Measurements from ENCODE around the gene LPP.

LPP gene

DNA sequence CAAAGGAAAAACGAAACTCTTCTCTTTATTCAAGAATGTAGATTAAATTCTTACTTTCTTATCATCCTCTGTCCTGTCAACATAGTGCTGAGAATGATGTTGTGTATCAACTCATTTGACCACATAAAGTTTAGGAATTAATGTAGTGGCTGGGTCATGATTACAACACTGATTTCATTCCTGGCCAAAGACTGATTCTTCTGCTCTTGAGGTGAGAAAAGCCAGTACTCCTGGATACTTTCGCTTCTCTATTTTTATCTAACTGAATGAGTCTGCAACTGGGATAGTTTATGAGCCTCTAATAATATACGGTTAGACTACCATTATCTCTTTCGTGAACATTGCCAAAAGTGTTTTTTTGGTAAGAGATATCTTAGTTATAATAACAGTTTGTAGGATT, 173.0 kb downstream of the LPP start:
- TF ChIP-seq POLR2A (IDR thresholded peaks at IDR 0.05; ENCODE audit: low read length) (no peak), GATA1 (IDR thresholded peaks at IDR 0.05; ENCODE audit: low read depth, low read length) (no peak)
- DNase-seq = no peak

DNA sequence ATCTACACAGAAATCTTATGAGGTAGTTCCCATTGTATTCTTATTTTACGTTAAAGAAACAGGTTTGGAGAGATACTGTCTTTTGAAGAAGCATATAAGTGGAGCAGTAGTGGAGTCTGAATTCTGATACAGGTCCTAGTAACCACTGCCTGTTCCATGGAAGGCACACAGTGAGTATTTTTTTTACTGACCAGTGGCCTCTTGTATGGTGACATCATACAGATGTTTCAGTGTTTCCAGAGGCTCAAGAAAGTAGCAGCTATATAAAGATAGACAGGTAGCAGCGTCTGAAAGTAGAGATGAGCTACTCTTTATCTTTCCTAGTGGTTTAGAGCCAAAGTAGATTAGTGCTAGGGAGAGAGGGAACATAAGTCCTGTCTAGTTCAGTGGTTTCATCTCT, 173.5 kb downstream of the LPP start:
- DNase-seq = no peak
- TF ChIP-seq POLR2A (IDR thresholded peaks at IDR 0.05; ENCODE audit: low read length) (no peak), GATA1 (IDR thresholded peaks at IDR 0.05; ENCODE audit: low read depth, low read length) (no peak)

DNA sequence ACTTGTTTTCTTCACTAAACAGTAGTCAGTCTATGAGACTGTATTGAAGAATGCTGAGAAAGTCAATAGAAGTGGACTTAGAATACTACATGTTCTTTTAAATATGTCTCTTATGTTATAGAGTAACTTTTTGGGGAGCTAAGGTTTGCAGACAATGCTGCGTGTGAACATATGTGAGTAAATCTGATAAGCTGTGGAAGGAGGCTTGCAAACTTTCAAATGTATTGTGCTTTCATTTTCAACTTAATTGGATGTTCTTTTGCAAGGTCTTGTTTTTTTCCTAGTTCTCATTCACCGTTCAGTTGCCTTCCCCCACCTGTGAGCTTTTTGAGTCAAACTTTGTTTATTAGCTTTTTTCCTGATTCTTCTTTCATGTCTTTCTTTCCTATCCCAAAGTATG, 176.2 kb downstream of the LPP start:
- no peak for TF ChIP-seq GATA1 (IDR thresholded peaks at IDR 0.05; ENCODE audit: low read depth, low read length)
- TF ChIP-seq POLR2A (IDR thresholded peaks at IDR 0.05; ENCODE audit: low read length) = no peak
- no peak for DNase-seq

DNA sequence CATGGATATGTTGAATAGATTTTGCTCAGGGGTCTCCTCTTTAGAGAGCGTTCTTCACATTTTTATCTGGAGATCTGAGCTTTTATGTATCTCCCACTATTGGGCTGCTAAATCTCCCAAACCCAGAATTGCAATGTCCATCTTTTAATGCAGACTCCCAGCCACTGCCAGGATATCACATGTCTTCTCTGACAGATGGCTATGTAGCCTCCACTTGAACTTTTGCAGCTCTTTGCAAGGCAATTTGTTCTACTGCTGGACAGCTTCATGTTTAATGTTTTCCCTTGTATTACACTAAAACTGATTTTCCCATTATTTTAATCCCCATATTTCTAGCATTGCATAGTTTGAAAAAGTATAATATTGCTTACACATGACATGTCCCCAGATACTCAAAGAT, 177.2 kb downstream of the LPP start:
- no peak for DNase-seq
- no peak for TF ChIP-seq GATA1 (IDR thresholded peaks at IDR 0.05; ENCODE audit: low read depth, low read length)

DNA sequence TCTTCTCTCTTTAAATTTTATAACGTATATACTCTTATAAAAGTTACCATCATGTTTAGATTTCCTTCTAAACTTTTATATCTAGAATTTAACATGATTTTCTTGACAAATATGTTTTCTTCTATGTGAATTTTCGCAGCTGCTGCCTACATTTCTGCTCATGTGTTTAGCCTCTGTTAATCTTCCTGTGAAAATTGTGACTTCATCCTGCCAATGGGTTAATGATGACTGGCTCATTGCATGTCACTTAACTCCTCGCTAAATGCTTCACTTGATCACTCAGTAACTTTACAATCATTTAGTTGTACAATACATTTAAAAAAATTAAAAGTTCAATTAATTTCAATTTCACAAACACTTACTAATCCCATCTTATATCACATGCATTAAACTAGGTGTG, 178.1 kb downstream of the LPP start:
- DNase-seq = no peak
- no peak for TF ChIP-seq POLR2A (IDR thresholded peaks at IDR 0.05; ENCODE audit: low read length)
- TF ChIP-seq GATA1 (IDR thresholded peaks at IDR 0.05; ENCODE audit: low read depth, low read length) = no peak

DNA sequence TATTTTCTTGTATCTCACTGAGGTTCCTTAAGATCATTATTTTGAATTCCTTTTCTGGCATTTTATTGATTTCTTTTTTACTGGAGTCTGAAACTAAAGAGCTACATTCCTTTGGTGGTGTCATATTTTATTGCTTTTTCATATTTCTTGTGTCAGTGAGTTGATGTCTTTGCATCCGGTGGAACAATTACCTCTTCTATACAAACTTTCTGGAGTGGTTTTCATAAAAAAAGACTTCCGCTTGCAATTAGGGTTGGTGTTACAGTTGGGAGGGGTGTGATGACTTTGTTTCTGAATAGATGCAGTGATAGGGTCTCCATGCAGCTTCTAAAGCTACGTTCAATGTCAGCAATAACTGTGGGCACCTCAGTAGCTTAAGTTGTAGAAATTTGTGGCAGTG, 181.7 kb downstream of the LPP start:
- no peak for DNase-seq
- no peak for TF ChIP-seq GATA1 (IDR thresholded peaks at IDR 0.05; ENCODE audit: low read depth, low read length)
- TF ChIP-seq POLR2A (IDR thresholded peaks at IDR 0.05; ENCODE audit: low read length) = no peak

DNA sequence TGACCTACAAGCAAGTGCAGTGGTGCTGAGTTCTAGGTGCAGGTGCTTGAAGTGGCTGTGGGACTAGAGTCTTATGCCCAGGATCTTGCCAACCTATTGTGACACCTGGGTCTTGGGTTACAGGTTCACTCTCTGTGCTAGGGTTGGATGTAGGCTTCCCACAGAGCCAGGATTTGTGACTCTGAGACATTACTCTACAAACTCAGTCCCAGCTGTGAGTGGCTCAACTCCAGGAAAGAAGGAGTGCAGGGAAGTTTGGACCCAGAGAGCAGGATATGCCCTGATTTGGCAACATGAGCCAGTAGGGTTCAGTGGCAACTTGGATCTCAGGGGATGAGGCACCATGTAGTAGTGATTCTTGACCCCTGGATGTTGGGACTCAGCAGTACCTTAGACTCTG, 182.2 kb downstream of the LPP start:
- DNase-seq = no peak
- no peak for TF ChIP-seq POLR2A (IDR thresholded peaks at IDR 0.05; ENCODE audit: low read length)
- TF ChIP-seq GATA1 (IDR thresholded peaks at IDR 0.05; ENCODE audit: low read depth, low read length) = no peak

DNA sequence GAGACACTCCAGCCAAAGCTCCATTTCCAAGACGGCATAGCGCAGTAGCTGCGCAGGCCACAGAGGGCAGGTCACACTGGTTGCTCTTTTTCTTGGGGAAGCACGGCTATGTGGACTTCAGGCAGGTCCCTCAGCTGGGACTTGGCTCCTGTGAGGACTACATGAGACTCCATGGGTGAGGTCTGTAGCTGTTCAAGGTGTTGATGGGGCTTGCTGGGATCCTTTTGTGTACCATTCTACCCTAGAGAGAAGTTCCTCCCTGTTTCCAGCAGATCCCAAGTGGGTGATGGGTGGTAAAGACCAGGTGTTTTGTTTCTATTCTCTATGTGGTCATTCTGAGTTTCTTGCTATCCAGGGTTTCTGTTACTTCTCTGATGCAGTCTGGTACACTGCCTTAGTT, 183.3 kb downstream of the LPP start:
- no peak for TF ChIP-seq POLR2A (IDR thresholded peaks at IDR 0.05; ENCODE audit: low read length)
- TF ChIP-seq GATA1 (IDR thresholded peaks at IDR 0.05; ENCODE audit: low read depth, low read length) = no peak

DNA sequence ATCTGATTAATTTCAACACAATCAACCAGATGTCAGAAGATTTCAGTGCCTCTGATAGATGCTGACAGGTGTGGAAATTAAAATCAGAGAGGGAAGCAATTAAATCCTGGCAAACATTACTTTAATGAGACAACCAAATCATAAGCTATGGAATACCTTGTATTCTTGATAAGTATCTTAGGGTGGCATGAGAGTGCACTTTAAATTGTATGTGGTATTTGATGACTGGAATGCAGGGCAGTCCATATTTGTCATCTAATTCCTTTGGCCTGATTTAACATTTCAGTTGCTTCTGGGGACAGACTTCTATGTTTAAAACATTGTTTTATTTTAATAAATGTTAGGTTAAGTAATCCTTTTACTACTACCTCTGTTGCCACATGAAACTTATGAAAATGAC, 184.1 kb downstream of the LPP start:
- TF ChIP-seq POLR2A (IDR thresholded peaks at IDR 0.05; ENCODE audit: low read length) = no peak
- TF ChIP-seq GATA1 (IDR thresholded peaks at IDR 0.05; ENCODE audit: low read depth, low read length) = no peak
- no peak for DNase-seq

More for the DNA sequence above, 183.3 kb downstream of the LPP start:
- DNase-seq = no peak

DNA sequence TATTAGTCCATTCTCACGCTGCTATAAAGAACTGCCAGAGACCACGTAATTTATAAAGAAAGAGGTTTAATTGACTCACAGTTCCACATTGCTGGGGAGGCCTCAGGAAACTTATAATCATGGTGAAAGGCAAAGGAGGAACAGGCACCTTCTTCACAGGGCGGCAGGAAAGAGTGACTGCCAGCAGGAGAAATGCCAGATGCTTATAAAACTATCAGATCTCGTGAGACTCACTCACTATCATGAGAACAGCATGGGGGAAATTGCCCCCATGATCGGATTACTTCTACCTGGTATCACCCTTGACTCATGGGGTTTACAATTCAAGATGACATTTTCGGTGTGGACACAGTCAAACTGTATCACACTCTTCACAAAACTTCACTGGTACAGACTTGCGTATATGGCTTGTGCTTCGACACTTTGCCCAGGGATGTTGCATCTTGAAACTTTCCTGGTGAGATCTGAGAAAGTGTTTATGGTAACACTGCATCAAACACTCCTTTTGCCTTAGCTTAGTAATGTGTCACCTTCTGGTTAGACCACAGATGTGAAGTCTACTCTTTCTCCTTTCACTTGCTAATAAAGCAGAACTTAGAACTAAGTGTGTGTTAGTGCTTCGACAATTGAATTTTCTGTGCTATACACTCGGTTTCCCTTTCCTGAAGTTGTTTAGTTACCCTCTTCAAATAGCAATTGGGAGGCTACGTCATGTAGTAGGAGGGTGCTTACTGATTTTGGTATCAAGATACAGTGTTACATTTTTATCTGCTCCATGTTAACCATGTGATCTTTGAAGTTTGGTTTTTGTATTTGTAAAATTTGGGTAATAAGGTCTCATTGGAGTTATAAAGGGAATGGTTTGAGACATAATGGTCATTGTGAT, 185.7 kb downstream of the LPP start:
- no peak for DNase-seq

DNA sequence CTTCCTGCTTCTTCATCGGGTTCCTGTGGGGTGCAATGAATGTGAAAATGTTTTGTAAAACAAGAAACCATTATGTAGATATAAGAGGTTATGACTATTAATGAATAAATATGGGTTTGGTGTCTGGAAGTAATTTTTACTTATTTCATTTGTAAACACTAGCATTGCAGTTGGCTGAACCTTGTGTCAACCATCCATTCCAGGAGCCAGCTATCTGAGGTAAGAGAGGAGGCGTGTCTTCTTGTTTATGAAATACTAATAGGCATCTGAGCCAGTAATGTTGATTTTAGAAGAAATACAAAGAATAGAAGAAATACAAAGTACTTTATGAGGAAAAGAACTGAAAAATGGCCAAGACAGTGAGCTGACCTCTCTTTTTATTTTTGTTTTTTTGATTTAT, 187.5 kb downstream of the LPP start:
- TF ChIP-seq GATA1 (IDR thresholded peaks at IDR 0.05; ENCODE audit: low read depth, low read length) (no peak), POLR2A (IDR thresholded peaks at IDR 0.05; ENCODE audit: low read length) (no peak)
- DNase-seq = no peak

More for the DNA sequence above, 185.7 kb downstream of the LPP start:
- TF ChIP-seq POLR2A (IDR thresholded peaks at IDR 0.05; ENCODE audit: low read length) (no peak), GATA1 (IDR thresholded peaks at IDR 0.05; ENCODE audit: low read depth, low read length) (no peak)

DNA sequence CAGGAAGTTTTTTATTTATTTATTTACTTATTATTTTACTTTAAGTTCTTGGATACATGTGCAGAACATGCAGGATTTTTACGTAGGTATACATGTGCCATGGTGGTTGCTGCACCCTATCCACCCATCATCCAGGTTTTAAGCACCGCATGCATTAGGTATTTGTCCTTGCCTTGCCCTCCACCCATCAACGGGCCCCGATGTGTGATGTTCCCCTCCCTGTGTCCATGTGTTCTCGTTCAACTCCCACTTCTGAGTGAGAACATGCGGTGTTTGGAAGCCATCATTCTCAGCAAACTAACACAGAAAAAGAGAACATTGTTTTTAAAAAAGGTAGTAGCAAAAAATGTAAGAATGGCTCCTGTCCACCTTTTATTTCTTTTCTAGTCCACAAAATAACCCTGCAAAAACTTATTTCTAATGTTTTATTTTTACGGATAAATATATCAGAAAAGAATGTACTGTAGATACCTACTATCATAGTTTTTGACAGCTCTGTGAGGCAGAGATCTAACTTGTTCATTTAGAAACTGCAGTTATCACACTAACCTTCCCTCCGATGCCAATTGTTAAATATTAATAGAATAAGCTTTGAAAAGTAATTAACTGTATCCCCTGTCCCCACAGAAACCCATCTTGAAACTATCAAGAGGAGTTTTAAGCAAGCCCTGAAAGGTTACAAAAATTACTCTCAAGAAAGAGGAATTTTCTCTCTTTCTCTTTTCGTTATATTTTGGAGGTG, 189.2 kb downstream of the LPP start:
- no peak for DNase-seq
- TF ChIP-seq POLR2A (IDR thresholded peaks at IDR 0.05; ENCODE audit: low read length) (no peak), GATA1 (IDR thresholded peaks at IDR 0.05; ENCODE audit: low read depth, low read length) (no peak)

DNA sequence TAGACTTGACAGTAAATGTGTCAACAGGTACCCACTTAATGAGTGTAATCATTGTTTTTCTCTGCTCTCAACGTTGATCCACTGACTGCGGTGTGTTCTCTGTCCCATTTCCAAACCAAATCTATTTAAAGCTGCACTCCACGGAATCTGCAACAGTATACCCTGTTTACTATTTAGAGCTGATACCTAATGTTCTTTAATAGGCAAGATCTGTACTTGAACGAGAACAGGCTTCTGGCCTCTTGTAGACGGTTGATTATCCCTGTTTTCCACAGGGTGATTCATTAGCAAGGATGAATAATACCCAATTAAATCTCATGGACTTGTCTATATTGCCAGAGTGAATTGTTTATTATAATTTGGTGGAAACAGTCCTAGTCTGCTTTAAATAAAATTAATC, 189.9 kb downstream of the LPP start:
- TF ChIP-seq POLR2A (IDR thresholded peaks at IDR 0.05; ENCODE audit: low read length) (no peak), GATA1 (IDR thresholded peaks at IDR 0.05; ENCODE audit: low read depth, low read length) (no peak)
- no peak for DNase-seq

DNA sequence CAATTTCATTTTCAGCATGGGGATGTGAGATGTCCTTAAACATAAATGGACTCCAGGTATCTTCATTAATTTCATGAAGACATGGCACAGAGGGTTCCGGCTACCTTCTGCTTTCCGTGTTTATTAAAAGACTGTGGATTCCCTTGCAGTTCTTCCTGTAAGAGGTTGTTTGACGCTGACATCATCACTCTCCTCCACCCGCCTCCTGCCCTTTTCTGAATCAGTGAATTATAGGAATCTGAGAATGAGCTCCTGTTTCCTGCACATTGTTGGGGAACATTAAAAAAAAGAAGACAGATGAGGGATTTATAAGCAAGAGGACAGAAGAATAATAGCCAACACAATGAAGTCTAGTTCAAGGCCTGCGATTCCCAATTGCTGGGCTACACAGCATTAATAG, 191.3 kb downstream of the LPP start:
- TF ChIP-seq GATA1 (IDR thresholded peaks at IDR 0.05; ENCODE audit: low read depth, low read length) = no peak
- TF ChIP-seq POLR2A (IDR thresholded peaks at IDR 0.05; ENCODE audit: low read length) = no peak
- no peak for DNase-seq
